ENCODE results near the gene FARP2.
"Not testable (repeated sequence)": the region's sequence is repeated elsewhere in the genome, so short reads cannot be mapped to it uniquely, and the experiment has no call there.

FARP2 gene

GRCh38 chr2:241364781-241365180 is 8.7 kb downstream of the FARP2 start:
- DNase-seq (ENCODE audit: low read depth in 2 of 2), result no peak

GRCh38 chr2:241366678-241367077 is 10.6 kb downstream of the FARP2 start:
- DNase-seq (ENCODE audit: low read depth in 2 of 2), result no peak

GRCh38 chr2:241368643-241369042 is 12.6 kb downstream of the FARP2 start:
- no peak for DNase-seq (ENCODE audit: low read depth in 2 of 2)

- no peak for DNase-seq (ENCODE audit: low read depth in 2 of 2)
These were observed 16.4 kb downstream of the FARP2 start for GRCh38 chr2:241372361-241372992.

- no peak for DNase-seq (ENCODE audit: low read depth in 2 of 2)
These were observed 17.4 kb downstream of the FARP2 start for GRCh38 chr2:241373446-241373845.

GRCh38 chr2:241373906-241374305 is 17.8 kb downstream of the FARP2 start:
- not testable (repeated sequence) for DNase-seq (ENCODE audit: low read depth in 2 of 2)

GRCh38 chr2:241375300-241375699 is 19.2 kb downstream of the FARP2 start:
- no peak for DNase-seq (ENCODE audit: low read depth in 2 of 2)

- DNase-seq (ENCODE audit: low read depth in 2 of 2), result no peak
These were observed 20.7 kb downstream of the FARP2 start for GRCh38 chr2:241376808-241377207.

GRCh38 chr2:241378816-241379215 is 22.7 kb downstream of the FARP2 start:
- DNase-seq (ENCODE audit: low read depth in 2 of 2), result no peak

- no peak for DNase-seq (ENCODE audit: low read depth in 2 of 2)
These were observed 23.7 kb downstream of the FARP2 start for GRCh38 chr2:241379481-241380480.

GRCh38 chr2:241381872-241382271 is 25.8 kb downstream of the FARP2 start:
- no peak for DNase-seq (ENCODE audit: low read depth in 2 of 2)

- not testable (repeated sequence) for DNase-seq (ENCODE audit: low read depth in 2 of 2)
These were observed 29.4 kb downstream of the FARP2 start for GRCh38 chr2:241385450-241385849.

- no peak for DNase-seq (ENCODE audit: low read depth in 2 of 2)
These were observed 30.4 kb downstream of the FARP2 start for GRCh38 chr2:241386519-241386918.

- DNase-seq (ENCODE audit: low read depth in 2 of 2), result no peak
These were observed 33.6 kb downstream of the FARP2 start for GRCh38 chr2:241389697-241390096.

- DNase-seq (ENCODE audit: low read depth in 2 of 2), result no peak
These were observed 34.5 kb downstream of the FARP2 start for GRCh38 chr2:241390301-241391206.

- DNase-seq (ENCODE audit: low read depth in 2 of 2), result no peak
These were observed 36.0 kb downstream of the FARP2 start for GRCh38 chr2:241391892-241392665.

GRCh38 chr2:241392753-241393152 is 36.7 kb downstream of the FARP2 start:
- DNase-seq (ENCODE audit: low read depth in 2 of 2), result not testable (repeated sequence)

- no peak for DNase-seq (ENCODE audit: low read depth in 2 of 2)
These were observed 37.6 kb downstream of the FARP2 start for GRCh38 chr2:241393524-241394196.

GRCh38 chr2:241396809-241397208 is 40.7 kb downstream of the FARP2 start:
- DNase-seq (ENCODE audit: low read depth in 2 of 2), result not testable (repeated sequence)
